Stimulated activated CD4-positive, alpha-beta T cell treated with anti-CD3 and anti-CD28 coated beads, Interleukin-1b, Interleukin-23, amount 100 ng/mL, for 1 hour (primary cell): ENCODE data around the gene NCAN.

ENCODE experiments used
- DNase-seq, 2 donors: peaks; one replicate each; pipeline ENCODE4 v3.0.0-alpha.2; 2020; ENCODE audit warnings: low read depth in 2 of 2

NCAN gene

DNA sequence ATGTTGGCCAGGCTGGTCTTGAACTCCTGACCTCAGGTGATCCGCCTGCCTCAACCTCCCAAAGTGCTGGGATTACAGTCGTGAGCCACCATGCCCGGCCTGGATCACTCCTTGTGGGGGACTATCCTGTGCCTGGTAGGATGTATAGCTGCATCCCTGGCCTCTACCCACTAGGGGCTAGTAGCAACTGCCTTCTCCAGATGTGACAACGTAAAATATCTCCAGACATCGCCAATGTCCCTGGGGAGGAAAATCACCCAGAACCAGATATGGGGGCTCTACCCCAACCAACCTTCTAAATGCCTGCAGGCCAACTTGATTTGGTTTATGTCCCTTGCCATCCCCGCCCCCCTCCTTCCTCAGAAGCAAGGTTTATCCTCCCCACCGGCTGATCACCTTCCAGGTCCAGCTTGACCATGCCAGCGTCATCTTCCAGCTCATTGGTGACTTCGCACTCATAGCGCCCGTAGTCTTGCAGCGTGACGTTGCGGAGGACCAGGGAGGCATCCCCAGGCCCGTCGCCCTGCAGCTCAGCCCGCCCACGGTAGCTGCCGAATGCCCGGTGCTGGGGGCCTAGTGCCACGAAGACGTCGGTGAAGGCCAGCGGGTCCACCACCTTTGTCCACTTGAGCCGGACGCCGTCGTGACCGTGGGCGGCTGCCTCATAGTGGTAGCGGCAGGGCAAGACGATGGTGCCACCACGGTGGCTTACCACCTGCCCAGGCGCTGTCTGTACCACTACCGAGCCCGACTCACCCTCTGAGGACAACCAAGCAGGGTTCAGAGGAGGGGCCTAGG, 48.9 kb downstream of the NCAN start:
- no peak for DNase-seq

DNA sequence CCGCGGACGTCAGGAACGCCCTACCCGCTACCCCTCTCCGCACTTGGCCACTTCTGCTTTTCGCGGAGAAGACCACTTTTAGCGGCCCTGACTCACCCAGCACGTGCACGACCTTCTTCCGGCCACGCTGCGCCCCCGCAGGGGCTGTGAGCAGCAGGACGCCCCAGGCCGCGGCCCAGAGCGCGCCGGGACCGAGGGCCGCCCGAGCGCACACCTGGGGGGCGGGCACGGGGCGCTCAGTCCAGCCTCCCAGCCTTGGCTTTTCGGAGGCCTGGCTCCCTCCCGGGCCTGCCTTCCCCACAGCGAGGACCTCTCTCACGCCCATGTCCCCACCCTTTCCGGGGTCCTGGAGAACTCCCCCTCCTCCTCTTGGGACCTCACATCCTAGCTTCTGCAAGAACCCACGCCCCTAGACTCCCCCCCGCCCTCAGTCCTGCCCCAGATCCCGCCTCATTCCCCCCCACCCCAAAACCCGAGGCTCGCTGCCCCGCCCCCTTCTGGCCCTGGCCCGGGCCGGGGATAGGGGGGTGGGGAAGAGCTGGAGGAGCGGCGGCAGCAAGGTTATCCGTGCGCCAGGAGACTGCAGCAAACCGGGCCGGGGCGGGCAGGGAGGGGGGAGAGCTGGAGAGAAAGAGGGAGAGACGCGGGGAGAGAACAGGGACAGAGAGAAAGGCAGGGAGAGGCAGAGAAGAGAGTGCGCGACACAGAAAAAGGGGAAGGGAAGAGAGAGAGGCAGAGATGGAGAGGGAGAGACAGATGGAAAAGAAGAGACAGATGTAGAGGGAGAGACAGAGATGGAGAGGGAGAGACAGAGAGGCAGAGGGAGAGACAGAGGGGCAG, 49.8 kb downstream of the NCAN start:
- no peak for DNase-seq

DNA sequence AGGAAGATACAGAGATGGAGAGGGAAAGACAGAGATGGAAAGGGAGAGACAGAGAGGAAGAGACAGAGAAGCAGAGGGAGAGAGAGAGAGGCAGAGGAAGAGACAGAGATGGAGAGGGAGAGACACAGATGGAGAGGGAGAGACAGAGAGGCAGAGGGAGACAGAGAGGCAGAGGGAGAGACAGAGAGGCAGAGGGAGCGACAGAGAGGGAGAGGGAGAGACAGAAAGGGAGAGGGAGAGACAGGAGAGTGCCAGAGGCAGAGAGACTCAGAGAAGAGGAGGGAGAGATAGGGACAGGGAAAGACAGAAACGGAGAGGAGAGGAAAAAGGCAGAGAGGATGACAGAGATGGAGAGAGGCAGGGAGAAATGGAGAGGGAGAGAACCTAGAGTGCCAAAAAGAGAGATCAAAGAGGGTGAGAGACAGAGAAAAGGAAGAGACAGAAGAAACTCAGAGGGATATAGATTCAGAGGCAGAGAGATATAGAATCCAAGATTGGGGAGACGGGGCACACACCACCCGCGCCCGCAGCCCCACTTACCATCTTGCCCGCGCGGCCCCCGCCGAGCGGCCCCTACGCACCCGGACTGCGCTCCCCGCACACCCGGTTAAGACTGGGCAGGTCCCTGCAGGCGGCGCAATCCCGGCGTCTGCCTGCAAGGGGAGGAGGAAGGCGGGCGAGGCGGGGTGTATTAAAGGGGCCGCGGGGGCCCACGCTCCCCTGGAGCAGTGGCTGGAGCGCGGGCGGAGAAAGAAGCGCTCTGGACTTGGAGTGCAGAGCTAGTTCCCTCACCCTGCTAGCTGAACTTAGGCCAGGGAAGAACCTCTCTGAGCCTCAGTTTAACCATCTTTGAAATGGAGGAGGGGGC, 50.7 kb downstream of the NCAN start:
- DNase-seq = no peak

DNA sequence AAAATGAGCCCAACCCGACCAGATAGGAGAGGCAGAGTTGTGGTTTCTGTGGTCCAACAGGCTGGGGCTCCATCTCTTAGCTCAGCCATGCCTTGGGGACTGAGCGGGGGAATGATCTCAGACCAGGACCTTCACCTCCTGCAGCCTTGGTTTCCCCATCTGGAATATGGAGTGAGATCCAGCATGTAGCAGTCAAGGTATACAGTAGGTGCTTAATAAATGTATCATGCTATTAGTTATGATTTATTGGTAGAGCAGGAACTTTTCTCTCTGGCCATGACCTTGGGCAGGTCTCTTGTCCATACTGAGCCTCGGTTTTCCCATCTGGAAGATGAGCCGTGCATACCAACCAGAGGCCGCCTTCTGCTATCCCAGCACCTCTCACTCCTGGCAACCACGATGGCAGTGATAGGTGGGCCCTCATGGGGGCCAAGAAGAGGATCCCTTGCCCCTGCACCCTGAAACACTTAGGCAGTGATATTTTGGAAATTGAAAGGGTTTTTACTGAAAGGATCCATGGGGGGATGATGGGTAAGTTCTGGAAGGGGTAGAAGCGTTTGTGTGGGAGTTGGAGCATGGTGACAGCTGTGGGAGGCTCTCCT, 52.2 kb downstream of the NCAN start:
- DNase-seq = no peak

DNA sequence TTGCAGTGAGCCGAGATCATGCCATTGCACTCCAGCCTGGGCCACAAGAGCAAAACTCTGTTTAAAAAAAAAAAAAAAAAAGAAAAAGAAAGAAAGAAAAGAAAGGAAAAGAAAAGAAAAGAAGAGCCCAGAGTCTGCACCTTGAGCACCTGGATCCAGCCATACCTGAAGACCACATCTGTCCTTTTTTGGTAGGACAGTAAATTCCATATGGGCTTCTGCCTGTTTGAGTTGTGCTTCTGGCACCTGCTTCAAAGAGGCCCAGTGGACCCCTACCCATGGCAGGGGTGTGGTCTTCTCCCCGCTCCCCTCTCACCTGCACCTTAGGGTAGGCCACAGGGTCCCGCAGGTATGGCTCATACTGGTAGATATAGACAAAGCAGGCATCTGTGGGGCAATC, 55.5 kb downstream of the NCAN start:
- no peak for DNase-seq

DNA sequence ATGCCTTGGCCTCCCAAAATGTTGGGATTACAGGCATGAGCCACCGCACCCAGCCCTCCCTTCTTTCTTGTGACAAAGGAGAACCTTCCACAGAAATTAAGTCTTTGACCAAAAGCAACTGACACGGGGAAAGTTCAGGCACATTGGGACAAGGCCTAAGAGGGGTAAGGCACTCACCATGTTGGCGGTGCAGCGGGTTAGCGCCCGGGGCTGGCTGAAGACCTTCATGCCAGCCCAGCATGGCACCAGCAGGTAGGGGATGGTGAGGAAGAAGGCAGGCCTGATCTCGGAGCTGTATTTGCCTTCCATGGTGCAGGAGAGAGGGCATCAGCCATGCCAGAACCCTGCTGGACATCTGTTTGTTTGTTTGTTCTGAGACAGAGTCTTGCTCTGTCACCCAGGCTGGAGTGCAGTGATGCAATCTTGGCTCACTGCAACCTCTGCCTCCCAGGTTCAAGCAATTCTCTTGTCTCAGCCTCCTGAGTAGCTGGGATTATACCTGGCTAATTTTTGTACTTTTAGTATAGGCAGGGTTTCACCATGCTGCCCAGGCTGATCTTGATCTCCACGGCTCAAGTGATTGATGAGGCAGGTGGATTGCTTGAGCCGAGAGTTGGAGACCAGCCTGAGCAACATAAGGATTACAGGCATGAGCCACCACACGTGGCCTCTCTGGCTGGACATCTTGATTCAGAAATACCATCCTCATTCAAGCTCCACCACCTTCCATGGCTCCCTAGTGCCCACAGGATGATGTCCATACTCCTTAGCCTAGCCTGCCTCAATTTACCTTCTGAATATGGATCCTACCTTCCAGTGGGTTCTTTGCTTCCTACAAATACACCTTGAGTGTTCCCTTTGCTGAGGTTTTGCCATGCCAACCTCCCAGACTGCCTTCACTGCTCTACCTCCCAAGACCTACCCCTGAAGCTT, 57.0 kb downstream of the NCAN start:
- DNase-seq = no peak

DNA sequence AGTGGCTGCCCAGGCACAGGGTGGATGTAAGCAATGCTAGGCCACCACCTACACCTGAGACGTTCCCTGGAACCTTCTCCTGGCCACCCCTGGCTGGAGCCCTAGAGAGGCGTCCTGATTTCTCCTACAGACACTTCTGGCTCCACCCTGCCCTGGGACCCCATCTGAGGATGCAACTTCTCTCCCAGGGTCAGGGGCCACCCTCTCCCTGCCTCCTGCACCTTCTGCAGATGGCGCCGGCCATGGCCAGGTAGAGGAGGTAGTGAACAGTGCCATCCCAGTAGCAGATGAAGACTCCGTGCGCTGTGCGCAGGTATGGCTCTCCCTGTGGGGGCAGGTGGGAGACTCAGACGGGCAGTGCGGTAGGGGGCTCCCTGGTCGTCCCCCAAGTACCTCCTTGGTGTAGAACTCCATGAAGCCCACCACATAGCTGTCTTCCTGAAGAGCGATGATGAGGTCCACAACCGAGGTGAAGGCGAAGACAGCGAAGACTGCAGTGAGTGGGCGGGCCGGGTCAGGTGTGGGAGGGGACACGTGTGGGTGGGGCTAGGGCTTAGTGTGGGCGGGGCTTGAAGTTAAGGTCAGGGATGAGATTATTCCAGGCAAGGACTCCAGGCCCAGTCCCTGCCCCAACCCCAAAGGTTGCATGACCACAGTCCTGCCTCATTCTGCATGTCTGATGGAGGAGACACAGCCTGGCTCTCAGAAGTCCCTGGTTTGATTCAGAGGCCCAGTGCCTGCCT, 58.4 kb downstream of the NCAN start:
- no peak for DNase-seq

DNA sequence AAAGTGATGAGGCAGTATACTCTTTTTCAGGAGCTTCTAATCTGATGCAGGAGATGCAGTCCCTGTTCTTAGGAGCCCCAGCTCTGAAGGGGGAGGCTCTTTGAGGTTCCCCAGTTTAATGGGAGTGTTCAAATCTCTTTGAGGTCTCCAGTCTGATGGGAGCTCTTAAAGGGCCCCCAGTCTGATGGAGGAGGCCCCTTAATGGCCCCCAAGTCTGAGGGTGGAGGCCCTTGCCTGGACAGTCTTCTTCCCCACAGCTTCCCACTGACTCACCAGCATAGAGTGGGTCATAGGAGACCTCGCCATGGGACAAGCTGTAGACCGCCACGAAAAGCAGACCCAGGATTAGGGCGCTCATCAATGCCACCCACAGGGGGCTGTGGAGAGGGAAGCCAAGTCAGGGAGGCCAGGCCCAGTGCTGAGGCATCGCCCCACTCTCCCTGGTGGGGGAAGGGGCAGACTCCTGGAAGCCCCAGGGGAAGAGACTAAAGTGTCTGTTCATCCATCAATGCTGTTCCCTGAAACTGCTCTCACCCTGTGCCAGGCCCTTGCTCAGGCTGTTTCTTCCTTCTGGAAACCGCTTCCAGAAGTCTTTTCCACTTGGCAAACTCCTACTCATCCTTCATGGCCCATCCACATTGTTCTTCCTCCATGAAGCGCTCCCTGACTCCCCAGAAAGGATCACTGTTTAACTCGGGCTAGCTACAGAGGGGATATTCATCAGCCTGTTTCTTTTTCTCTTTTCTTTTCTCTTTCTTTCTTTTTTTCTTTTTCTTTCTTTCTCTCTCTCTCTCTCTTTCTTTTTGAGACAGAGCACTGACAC, 59.2 kb downstream of the NCAN start:
- no peak for DNase-seq

DNA sequence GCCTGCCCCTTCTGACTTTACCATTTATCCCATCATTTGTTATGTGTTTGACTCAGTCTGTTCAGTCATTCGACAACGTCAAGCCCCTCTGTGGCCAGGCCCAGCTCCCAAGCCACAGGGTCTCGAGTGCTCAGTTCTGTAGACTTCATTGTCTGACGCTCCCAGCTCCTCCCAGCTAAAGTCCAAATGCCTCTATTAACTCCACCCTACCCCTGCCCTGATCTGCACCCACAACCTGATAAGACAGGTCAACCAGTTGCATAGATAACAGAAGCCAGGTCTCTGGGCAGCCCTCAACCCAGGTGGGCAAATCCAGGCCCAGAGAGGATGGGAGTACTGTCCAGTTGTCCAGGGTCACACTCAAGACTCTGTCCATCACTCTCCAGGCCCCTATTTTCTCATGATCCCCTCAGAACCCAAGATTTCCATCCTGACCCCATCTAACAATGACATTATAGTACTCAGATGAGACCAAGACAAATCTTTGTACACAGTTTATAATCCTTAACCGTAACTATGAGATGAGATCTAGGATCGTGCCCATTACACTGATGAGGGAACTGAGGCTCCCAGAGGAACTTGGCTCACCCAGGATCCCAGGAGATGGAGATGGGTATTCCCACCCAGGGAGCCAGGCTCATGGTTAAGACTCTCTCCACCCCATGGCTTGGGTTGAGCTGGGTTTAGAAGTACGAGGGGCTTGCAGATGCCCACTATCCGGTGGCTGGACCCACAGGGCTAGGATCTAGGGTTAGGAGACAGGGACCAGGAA, 60.3 kb downstream of the NCAN start:
- no peak for DNase-seq

DNA sequence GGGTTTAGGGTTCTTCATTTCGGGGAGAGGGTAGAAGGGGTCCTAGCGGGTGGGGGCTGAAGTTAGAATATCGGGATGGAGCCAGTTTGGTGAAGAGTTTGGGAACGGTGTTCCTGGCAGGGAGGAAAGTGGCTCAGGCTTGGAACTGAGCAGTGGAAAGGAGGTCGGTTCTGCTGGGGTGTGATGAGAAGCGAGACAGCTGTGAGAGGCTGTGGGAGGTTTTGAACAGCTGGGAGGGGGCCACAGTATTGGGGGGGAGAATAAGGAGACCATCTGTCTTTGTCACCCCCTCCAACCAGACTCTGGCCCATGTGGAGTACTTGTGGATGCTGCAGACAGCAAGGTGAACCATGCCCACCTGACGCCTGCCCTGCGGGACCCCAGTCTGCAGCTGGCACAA, 62.4 kb downstream of the NCAN start:
- no peak for DNase-seq

DNA sequence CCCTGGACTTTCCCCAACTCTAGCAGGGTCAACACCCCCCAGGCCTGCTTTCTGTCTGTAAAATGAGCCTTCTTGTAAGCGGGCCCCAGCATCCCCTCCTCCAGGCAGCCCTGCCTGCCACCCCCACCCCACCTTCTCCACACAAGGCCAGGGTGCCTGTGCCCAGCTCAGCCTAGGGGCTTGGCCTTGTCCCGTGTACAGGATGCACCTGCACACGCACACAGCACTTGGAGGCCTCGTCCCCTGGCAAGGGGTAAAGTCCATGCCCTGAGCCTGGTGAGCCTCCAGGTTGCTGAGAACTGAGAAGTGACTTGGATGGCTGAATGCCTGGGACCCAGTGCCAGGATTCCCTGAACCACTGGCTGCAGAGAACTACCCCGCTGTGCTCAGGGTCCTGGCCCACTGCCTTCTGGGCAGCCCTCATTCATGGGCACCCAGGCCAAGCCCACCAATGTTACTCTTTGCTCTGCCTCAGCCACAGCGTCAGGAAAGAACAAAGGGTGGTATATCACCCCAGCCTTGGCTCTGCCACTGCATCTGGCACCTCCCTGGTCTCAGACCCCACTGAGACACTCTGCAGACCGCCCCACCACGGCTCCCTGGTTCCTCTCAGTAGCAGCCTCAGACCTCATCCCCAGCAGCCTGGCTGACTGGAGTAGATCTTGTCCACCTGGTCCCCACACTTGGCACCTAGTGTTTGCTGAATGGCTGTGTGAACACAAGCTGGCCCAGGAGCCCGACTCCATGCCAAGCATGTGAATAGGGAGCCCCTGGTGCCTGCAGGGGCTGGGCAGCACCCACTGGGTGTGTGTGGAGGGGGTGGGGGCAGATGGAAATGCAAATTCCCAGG, 63.2 kb downstream of the NCAN start:
- no peak for DNase-seq

DNA sequence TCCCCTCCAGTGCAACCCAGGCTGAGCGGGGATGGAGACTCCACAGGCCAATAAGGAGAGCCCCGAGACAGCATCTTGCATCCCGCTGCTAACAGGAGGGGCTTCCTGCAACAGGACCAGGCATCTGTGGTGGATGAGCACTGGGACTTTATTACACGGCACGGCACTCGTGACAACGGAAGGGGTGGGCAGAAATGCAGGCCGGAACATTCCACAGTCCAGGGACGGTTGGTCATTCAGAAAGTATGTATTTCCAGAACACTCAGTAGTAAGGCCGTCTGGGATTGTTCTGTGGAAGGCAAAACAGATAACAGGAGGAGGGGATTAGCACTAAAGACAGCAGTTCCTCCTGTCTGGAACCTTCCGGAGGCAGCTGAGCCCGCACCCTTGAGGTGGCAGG, 64.6 kb downstream of the NCAN start:
- no peak for DNase-seq

DNA sequence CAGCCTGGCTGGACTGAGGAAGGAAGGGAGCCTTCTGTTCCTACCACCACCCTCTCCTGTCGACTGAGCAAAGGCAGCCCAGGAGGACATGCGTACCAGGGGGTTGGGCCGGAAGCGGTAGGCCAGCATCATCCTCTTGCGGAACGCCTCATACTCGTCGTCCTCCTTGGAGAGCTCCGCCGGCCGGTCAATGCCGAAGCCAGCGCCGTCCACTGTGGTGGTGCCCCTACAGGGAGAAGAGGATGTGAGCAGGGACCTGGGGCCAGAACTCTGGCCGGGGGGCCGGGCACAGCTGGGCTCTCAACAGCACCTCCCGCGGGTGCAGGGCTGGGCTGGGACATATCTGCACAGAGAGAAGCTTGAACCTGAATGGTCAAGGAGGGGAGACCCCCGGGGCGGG, 65.1 kb downstream of the NCAN start:
- DNase-seq = no peak

DNA sequence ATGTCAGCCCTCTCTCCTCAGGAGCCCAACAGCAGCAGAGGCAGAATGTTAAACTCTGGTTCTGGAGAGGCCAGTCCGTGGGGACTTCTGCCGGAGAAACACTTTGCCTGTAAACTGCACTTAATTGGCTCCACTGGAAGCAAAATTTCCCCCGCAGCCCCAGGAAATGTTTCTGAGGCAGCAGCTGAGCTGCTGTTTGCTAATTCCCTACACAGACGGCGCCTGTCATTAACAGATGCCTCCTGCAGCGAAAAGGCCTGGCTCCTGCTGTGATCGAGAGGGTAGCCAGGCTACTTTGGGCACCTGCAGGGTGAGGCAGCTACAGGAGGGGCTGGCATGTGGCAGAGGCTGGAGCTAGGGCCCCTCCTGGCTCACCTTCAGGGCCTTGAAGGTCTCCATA, 66.6 kb downstream of the NCAN start:
- DNase-seq = no peak

DNA sequence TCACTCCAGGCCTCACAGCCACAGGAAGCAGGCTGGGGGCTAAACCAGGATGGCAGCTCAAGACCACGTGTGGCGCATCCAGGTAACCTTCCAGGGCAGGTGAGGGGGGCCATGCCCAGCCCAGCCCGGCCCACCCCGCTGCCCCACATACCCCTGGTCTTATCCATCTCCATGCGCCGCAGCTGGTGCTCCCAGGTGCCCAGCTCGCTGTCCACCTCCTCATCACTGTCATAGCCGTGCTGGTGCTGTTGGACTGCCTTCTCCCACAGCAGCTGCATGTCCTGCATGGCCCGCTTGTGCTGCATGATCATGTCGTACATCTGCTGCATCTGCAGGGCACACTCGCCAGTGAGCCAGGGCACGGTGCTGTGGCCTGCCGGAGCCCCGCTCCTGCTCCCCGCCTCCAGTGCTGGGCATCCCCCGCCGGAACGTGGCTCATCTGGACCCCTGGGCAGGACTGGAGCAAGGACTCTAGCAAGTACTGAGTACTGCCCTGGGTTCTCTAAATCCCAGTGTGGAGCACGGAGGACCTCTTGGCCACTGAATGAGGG, 67.4 kb downstream of the NCAN start:
- DNase-seq = no peak

DNA sequence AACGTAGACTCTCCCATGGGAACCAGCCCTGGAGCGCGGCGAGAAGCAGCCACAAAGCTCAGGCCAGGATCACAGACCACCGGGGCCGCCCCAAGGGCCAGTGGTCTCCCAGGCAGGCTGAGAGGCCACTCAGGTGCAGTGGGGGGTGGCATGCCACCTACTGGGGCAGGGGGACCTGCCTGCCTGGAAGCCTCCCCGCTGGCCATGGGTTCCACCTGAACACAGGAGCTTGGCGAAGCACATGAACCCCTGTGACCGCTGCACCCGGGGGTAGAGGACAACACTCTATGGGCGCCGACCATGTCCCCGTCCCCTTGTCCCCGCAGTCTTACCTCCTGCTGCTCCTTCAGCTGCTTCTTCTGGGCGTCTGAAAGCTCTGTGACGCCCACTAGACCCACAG, 68.1 kb downstream of the NCAN start:
- no peak for DNase-seq

DNA sequence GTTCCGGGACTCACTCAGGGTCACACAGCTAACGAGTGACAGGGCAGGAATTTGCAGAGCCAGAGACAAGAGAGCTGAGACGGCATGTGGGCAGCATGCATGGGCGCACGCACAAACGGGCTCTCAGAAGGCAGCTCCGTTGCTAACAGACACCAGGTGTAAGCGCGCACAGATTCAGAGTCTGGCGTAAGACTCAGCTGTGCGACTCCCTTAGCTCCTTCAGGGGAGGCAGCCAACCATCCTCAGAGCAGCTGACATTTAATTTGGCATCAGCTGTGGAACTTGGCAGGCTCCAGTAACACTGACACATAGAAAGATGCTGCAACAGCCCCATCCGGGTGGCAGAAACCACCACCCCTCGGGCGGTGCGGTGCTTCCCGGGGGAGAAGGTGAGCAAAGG, 68.8 kb downstream of the NCAN start:
- no peak for DNase-seq
